Endothelial cell of umbilical vein (primary cell): ENCODE measurements around the gene NUP214. TPM values are rescaled to one million over a fixed set of nuclear protein-coding genes. Genes with fewer than 3 reads are reported as not detected.

Source experiments
- BruUV-seq: library from RNA; stranded (reverse); fragments of 400-500 nt; replicated peaks from 2 replicates; lab custom pipeline; 2021; lab: Mats Ljungman, UMichigan
- CTCF ChIA-PET: fragments of 300-600, 350-600 bp; sonication (Branson Sonifier 250); formaldehyde crosslinking; loops from one replicate; lab custom pipeline; 2021; ENCODE audit warnings: antibody characterized with exemption, inconsistent platforms; lab: Charles Lee
- POLR2A ChIA-PET: fragments of 300-600, 350-600 bp; sonication (Branson Sonifier 250); formaldehyde crosslinking; loops from one replicate; lab custom pipeline; 2021; ENCODE audit warnings: antibody characterized with exemption, inconsistent platforms; lab: Charles Lee
- DNase-seq: peaks from one replicate; pipeline ENCODE4 v3.0.0-alpha.2; 2011; ENCODE audit warnings: low read depth, low spot score
- FAIRE-seq: peaks from 2 replicates; lab custom pipeline; 2011; peaks lifted over from hg19 to GRCh38; lab: Jason Lieb, UNC
- H2AFZ ChIP-seq: 2 replicates; pipeline ENCODE4 v1.6.0; 2012; ENCODE audit warnings: low read depth, low read length, control low read depth, inconsistent platforms
- H3K27ac ChIP-seq: 2 replicates; pipeline ENCODE4 v1.5.1; 2011; ENCODE audit warnings: low read depth, mild to moderate bottlenecking, control low read depth, low read length, moderate library complexity; ENCODE audit not compliant: insufficient read depth
- H3K27me3 ChIP-seq, 2 experiments: 2 replicates each; pipeline versions ENCODE4 v1.6.0 to v1.6.1; 2011; ENCODE audit warnings: low read length in 2 of 2, mixed read lengths in 1 of 2; ENCODE audit not compliant: control insufficient read depth in 2 of 2, insufficient read depth in 2 of 2
- H3K36me3 ChIP-seq, 2 experiments: 2 replicates in 1 of 2; 3 replicates in 1 of 2; pipeline ENCODE4 v1.5.1; 2011; ENCODE audit warnings: low read length in 2 of 2, mild to moderate bottlenecking in 1 of 2, moderate library complexity in 1 of 2; ENCODE audit not compliant: control insufficient read depth in 2 of 2, insufficient read depth in 2 of 2; ENCODE audit errors: extremely low read depth in 1 of 2
- H3K4me1 ChIP-seq: 3 replicates; pipeline ENCODE4 v1.5.1; 2011; ENCODE audit warnings: mild to moderate bottlenecking, low read length; ENCODE audit not compliant: control insufficient read depth, insufficient read depth; ENCODE audit errors: extremely low read depth
- H3K4me2 ChIP-seq: 2 replicates; pipeline ENCODE4 v1.6.1; 2011; ENCODE audit warnings: low read length, control low read depth, mixed read lengths; ENCODE audit not compliant: insufficient read depth
- H3K4me3 ChIP-seq, 3 experiments: fragments of 200-600 bp in 1 of 3; sonication (generic), shearing (Covaris generic) in 1 of 3; replicated peaks in 1 of 3; 2 replicates each; pipeline ENCODE4 v1.5.1; 2011 to 2016; ENCODE audit warnings: control low read depth in 3 of 3, low read length in 3 of 3, mild to moderate bottlenecking in 2 of 3, inconsistent platforms in 1 of 3, low read depth in 1 of 3, moderate library complexity in 1 of 3; ENCODE audit not compliant: insufficient read depth in 1 of 3
- H3K79me2 ChIP-seq: 2 replicates; pipeline ENCODE4 v1.6.0; 2012; ENCODE audit warnings: low read length, inconsistent platforms; ENCODE audit not compliant: control insufficient read depth, insufficient read depth
- H3K9ac ChIP-seq: replicated peaks from 2 replicates; pipeline ENCODE3; 2011; ENCODE audit warnings: low read length, control low read depth; ENCODE audit not compliant: insufficient read depth; ENCODE audit errors: extremely low read depth
- H3K9me1 ChIP-seq: replicated peaks from 3 replicates; pipeline ENCODE4 v1.6.0; 2011; ENCODE audit warnings: mild to moderate bottlenecking, low read length; ENCODE audit not compliant: control insufficient read depth, insufficient read depth; ENCODE audit errors: extremely low read depth
- H3K9me3 ChIP-seq: replicated peaks from 2 replicates; pipeline ENCODE4 v1.5.1; 2012; ENCODE audit warnings: low read length, inconsistent platforms; ENCODE audit not compliant: control insufficient read depth, insufficient read depth
- H4K20me1 ChIP-seq: replicated peaks from 2 replicates; pipeline ENCODE3; 2011; ENCODE audit warnings: mild to moderate bottlenecking, low read length; ENCODE audit not compliant: control insufficient read depth, insufficient read depth; ENCODE audit errors: extremely low read depth
- EZH2 ChIP-seq: IDR thresholded peaks from 2 replicates; pipeline ENCODE4 v1.6.1; 2012; ENCODE audit warnings: borderline replicate concordance, low read depth, mild to moderate bottlenecking, moderate library complexity, low read length, inconsistent platforms; ENCODE audit not compliant: severe bottlenecking
- FOS ChIP-seq: IDR thresholded peaks from 2 replicates; pipeline ENCODE4 v1.6.1; 2011; ENCODE audit warnings: mild to moderate bottlenecking, low read length, moderate library complexity, borderline replicate concordance; ENCODE audit not compliant: insufficient read depth
- GATA2 ChIP-seq: IDR thresholded peaks from 2 replicates; pipeline ENCODE4 v1.7.0; 2011; ENCODE audit warnings: low read depth, mild to moderate bottlenecking, moderate library complexity, mixed read lengths, low read length; ENCODE audit not compliant: insufficient read length, insufficient read depth
- JUN ChIP-seq: IDR thresholded peaks from 2 replicates; pipeline ENCODE4 v1.6.1; 2011; ENCODE audit warnings: borderline replicate concordance, low read depth; ENCODE audit not compliant: insufficient read length, insufficient read depth
- MYC ChIP-seq: IDR thresholded peaks from one replicate; pipeline ENCODE4 v1.6.1; 2011; ENCODE audit warnings: mild to moderate bottlenecking, low read depth, low read length
- POLR2A ChIP-seq: IDR thresholded peaks from 2 replicates; pipeline ENCODE4 v1.6.1; 2012; ENCODE audit warnings: low read depth, mild to moderate bottlenecking, control low read depth, low read length
- POLR2AphosphoS5 ChIP-seq: IDR thresholded peaks from 2 replicates; pipeline ENCODE4 v1.6.1; 2012; ENCODE audit warnings: low read depth, mild to moderate bottlenecking, control low read depth, low read length, moderate library complexity; ENCODE audit not compliant: insufficient read depth
- dilution Hi-C: fragments of 300-500 bp; cut with MboI; formaldehyde crosslinking; loops from one replicate; pipeline ENCODE4 v1.15.0; 2019; ENCODE audit warnings: low sequenced_read_pairs; ENCODE audit not compliant: extremely low pct_ligation_motif_present
- intact Hi-C: fragments of 100-400 bp; cut with micrococcal nuclease; formaldehyde crosslinking; loops from one replicate; pipeline ENCODE4 v1.10.0; 2022
- polyA plus RNA-seq, 4 experiments: library from polyadenylated mRNA; depleted of rRNA in 3 of 4; stranded (reverse) in 3 of 4; unstranded in 1 of 4; fragments of >200 nt; gene quantifications; 2 replicates each; pipeline versions ENCODE4 v1.2.1 to v1.2.3, GENCODE V29; 2011 to 2012; ENCODE audit warnings: missing spikeins in 1 of 4
- total RNA-seq: library from RNA; stranded (reverse); gene quantifications from 2 replicates; pipeline ENCODE4 v1.2.3, GENCODE V29; 2021
- TF ChIP-seq, protein P1 (sequence below), 2 donors: IDR thresholded peaks; 1 replicate in 1 of 2; 2 replicates in 1 of 2; pipeline ENCODE4 v1.5.1; 2011; ENCODE audit warnings: low read length in 2 of 2, mild to moderate bottlenecking in 2 of 2, moderate library complexity in 2 of 2, control low read depth in 1 of 2, inconsistent platforms in 1 of 2, low read depth in 1 of 2; ENCODE audit not compliant: insufficient read depth in 1 of 2; ENCODE audit errors: extremely low read depth in 1 of 2
- TF ChIP-seq, protein P2 (sequence below): IDR thresholded peaks from 2 replicates; pipeline ENCODE4 v1.6.1; 2011; ENCODE audit not compliant: insufficient read depth, insufficient read length

The NUP214 gene
- total and polyA plus RNA-seq, 2 donors (not counting 3 experiments of a cell fraction or from before 2014, with no cell fraction given) = 28.7 to 65.9 TPM

GRCh38 chr9:131122158-131122557 lies 3.2 kb upstream of the NUP214 start:
- Histone ChIP-seq H3K9me3 (no peaks in the 10 kb centered on the region), H3K79me2 (peaks cover 14% of the 10 kb centered on the region), H3K9me1 (no peaks in the 10 kb centered on the region), H3K4me3 (no peak overlapping the region), H3K27ac (no peak overlapping the region), H3K9ac (no peak overlapping the region), H3K4me2 (no peak overlapping the region), H3K4me1 (peaks cover 20% of the 10 kb centered on the region), H3K36me3 (peaks cover 0 to 2% of the 10 kb centered on the region in 2 experiments), H4K20me1 (no peaks in the 10 kb centered on the region), H3K27me3 (no peaks in the 10 kb centered on the region), H2AFZ (no peak overlapping the region)
- dilution Hi-C loops = no loop called here
- FAIRE-seq (no peak), DNase-seq (no peak)
- no TSS peak for BruUV-seq
- intact Hi-C loops = no loop called here
- CTCF ChIA-PET = interaction anchor here (1.5 kb wide), 1 partner anchor 214 kb away, joined by 3 read pairs; no protein-coding TSS in a partner anchor
- no peak for TF ChIP-seq GATA2
- TF ChIP-seq POLR2A = no peak
- no peak for TF ChIP-seq MYC
- TF ChIP-seq, protein P1, sequence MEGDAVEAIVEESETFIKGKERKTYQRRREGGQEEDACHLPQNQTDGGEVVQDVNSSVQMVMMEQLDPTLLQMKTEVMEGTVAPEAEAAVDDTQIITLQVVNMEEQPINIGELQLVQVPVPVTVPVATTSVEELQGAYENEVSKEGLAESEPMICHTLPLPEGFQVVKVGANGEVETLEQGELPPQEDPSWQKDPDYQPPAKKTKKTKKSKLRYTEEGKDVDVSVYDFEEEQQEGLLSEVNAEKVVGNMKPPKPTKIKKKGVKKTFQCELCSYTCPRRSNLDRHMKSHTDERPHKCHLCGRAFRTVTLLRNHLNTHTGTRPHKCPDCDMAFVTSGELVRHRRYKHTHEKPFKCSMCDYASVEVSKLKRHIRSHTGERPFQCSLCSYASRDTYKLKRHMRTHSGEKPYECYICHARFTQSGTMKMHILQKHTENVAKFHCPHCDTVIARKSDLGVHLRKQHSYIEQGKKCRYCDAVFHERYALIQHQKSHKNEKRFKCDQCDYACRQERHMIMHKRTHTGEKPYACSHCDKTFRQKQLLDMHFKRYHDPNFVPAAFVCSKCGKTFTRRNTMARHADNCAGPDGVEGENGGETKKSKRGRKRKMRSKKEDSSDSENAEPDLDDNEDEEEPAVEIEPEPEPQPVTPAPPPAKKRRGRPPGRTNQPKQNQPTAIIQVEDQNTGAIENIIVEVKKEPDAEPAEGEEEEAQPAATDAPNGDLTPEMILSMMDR (IDR thresholded peaks at IDR 0.05; ENCODE audit: extremely low read depth in 1 of 2, insufficient read depth in 1 of 2, low read depth in 1 of 2, low read length in 2 of 2) = no peak
- TF ChIP-seq, protein P2, sequence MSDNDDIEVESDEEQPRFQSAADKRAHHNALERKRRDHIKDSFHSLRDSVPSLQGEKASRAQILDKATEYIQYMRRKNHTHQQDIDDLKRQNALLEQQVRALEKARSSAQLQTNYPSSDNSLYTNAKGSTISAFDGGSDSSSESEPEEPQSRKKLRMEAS = no peak
- TF ChIP-seq JUN = no peak
- TF ChIP-seq EZH2 = no peak
- TF ChIP-seq POLR2AphosphoS5 = no peak
- no peak for TF ChIP-seq FOS
- POLR2A ChIA-PET = no interaction called here
